GM18873 (cell line): ENCODE measurements around the gene HOXC9.

Experiments used
- ATAC-seq: cut with Tn5 transposase; IDR thresholded peaks from one replicate; pipeline ENCODE4 v1.9.1; 2021; ENCODE audit warnings: mild to moderate bottlenecking, moderate library complexity, moderate number of reproducible peaks; ENCODE audit not compliant: unreplicated experiment, low FRiP score

Gene HOXC9

DNA sequence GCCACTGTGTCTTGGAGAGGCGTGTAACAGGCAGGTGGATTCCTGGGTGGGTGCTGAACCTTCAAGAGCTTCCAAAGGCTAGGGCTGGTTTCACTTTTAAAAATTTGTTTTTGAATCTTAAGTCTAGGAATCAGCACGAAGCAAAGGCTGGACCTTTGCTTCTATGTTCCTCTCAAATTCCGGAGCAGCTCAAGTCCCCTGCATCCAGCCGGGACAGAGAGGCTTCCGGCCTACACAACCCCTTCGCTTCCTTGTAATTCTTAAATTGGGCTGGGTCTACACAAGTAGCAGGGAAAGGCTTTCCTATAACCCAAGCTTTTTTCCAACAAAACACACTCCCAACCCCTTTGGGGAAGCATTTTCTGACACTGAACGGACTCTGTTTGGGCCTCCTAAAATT is 37.0 kb upstream of the HOXC9 start:
- no peak for ATAC-seq

DNA sequence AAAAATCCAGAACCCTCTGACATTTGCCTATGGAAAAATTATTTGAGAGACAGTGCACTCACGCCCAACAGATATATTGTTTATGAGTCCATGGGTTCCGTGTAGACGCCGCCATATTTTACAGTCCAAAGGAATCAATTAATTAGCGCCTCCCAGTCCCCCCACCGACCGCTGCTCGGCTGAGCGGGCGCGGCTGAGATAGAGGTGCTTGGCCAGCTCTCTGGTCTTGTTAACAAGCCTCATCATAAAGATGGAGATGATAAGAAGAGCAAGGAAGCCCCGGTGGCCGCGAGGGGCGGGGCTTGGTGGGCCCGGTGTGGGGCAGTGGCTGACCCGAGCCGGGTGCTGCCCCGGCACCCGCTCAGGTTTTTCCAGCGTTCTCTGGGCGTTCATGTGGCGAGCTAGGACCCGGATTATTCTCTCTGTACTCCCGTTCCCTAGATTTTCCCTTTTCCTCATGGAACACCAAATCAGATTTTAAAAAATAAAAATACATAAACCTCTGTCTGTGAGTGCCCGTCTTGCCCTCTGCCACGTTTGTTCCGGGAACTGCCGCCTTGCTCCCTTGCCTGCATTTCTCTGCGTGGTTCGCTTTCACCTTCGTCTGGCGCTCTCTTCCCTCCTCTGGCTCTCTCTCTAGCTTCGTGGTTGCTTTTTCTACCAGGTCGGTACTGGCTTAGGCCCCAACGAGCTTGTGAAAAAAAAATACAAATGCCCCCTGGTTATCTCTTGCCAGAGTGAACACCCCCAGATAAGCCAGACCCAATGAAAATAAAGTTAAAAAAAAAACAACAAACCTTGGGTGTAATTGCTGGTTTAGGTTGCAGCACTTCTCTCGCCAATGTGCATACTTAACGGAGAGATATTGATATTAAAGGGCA is 36.3 kb upstream of the HOXC9 start:
- no peak for ATAC-seq

DNA sequence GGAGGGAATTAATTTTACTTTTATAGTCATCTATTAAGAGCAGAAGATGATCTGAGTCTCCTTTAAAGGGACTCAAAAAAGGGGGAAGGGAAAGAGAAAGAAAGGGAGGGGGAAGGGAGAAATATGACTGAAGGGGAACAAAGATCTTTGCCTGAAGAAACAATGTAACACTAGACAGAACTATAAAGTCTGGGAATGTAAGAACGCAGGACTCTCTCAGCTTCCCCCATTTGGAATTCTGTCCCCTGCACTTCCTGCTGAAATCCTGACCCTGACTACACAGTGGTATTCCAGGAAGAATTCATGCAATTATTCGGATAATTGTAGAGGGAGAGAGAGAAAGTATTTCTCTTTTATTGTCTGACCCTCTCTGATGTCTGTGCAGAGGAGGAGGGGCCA is 35.6 kb upstream of the HOXC9 start:
- no peak for ATAC-seq

- ATAC-seq = no peak
Measured at GRCh38 chr12:53965281-53966084, 34.5 kb upstream of the HOXC9 start.

- no peak for ATAC-seq
Measured at GRCh38 chr12:53966085-53966384, 33.9 kb upstream of the HOXC9 start.

GRCh38 chr12:53966385-53967133 is 33.4 kb upstream of the HOXC9 start:
- no peak for ATAC-seq

- ATAC-seq = no peak
Measured at GRCh38 chr12:53967421-53967925, 32.5 kb upstream of the HOXC9 start.

- ATAC-seq = no peak
Measured at GRCh38 chr12:53968214-53969127, 31.5 kb upstream of the HOXC9 start.

DNA sequence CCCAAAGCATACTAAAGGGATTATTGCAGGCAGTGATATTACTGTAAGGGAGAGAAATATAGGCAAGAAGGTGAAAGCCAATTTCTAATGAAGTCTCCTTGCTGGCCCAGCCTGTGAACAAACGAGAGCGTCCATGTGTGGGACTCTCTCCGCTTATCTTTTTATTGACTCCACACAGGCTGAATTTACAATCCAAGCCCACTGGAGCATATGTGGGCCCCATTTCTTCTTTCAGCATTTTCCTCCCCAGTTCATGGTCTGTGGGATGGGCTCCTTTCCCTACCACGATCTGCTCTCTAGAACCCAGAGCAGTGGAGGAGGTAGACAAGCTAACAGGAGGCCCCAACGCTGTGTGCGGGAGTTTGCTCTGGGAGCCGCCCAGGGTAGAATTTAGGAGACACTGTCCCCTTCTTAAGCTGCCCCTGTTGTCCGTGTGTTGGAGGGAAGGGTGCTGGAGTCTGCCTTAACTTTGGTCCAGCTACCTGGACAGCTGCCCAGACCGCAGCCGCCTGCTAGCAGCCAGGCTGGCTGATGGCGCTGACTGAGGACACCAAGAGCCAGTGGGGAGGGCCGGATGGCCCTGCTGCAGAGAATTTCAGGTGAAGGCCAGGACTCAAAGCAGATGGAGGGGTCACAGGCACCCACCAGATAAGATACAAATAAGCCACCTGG is 30.2 kb upstream of the HOXC9 start:
- ATAC-seq = no peak

DNA sequence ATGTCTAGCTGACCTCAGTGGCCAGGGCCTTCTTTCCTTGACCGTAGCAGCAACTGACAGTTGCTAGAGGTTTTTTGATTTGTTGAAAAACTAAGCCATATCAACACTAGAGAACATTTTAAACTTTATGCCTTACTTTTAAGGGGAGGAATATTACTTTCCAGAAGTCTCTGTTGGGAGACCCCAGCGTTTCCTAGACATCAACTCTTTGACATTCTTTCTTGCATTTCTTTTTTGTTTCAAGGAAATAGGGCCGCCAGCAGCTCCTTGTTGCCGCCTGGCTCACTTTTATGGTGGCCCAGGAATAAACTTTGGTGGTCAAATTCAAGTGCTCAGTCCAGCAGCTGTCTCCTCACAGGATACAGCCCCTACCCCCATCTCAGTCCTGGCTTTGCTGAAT is 29.5 kb upstream of the HOXC9 start:
- no peak for ATAC-seq

DNA sequence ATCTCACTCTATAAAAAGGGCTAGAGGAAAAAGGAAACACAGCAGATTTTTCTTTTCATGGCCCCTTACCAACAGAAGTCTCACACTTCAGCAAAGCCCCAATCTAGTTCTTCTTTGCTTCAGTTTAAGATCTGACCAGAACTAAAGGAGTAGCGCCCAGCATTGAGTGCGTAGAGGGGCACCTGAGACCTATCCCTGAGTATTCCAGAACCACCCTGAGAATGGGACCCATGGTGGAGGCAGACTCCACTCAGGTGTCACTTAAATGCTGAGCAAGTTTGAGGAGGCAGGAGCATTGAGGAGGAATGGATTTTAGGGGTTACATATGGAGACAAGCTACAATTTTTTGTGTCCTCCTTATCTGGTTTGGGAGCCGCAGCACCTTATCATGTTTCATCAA is 28.8 kb upstream of the HOXC9 start:
- no peak for ATAC-seq

GRCh38 chr12:53971686-53972085 is 28.3 kb upstream of the HOXC9 start:
- ATAC-seq = no peak

GRCh38 chr12:53972152-53972702 is 27.7 kb upstream of the HOXC9 start:
- ATAC-seq = no peak

DNA sequence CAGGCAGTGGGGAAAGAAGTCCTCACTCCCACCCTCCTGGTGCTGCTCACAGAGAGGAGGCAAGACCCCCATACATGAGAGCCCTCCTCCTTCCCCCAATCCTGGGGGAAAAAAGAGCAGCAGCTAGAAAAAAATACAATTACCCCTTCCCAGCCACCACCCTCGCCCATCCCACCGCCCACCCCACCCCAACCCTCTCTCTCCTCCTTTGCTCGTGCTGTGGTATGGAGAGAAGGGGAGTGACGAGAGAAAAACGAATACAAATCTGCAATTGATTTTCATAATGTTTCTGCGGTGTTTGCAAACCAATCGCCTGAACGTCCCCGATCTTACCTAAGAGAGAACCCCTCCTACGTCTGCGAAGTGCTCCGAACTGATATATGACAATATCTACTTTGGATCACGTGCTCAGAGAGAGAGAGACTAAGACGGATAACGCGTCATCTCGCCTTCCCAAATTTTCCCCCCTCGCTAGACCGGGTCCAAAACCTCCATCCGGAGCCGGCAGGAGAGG is 27.2 kb upstream of the HOXC9 start, which contains the start of gene HOXC11:
TSS of gene HOXC11 (plus strand) at position 405 of the 514 bp plus-strand sequence. CDS start 116 bp downstream, outside the sequence.
- no peak for ATAC-seq

- no peak for ATAC-seq
Measured at GRCh38 chr12:53973236-53974042, 26.5 kb upstream of the HOXC9 start.

DNA sequence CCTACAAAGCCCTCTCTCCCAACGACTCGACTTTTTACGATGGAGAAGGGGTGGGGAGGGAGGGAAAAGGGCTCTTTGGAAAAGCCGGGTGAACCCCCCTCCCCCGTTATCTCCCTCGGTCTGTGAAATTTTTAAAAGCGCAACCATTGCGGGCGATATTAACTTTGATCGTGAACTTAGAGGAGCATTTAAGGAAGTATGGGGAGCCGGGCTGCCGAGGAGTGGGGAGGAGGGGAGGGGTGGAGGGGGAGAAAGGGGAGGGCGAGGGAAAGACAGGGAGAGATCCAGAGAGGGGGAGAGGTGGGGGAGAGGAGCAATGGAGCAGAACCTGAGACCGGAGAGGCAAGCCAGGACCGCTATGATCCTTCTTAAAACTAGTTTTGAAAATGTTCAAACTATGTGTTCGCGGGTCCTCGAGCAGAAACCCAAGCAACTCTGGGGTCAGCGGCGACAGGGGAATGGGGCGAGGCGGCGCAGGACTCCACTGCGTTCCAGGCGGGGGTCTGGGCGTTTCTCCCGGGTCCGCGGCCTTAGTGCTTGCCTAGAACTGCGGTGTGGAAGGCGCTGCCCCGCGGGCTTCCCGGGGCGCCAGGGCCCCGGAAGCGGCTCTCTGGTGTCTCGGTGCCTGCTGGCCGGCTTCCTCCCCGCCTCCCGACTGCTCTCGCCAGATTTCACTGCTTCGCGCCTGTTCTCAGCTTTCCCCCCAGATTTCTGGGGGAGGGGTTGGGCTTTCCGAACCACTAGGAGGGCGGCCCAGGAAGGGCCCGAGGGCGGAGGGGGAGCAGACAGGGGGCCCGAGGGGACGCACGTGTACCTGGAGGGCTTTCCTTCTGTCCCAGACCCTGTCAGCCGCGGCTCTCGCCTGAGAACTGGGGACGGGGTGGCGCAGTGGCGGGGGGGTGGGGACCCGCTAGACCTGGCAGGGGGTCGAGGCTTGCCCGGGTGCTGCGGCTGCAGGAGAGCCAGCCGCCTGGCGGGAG is 25.6 kb upstream of the HOXC9 start, which contains the start of gene HOTAIR:
TSS of gene HOTAIR (minus strand) at position 871 of the 980 bp plus-strand sequence.
- no peak for ATAC-seq

GRCh38 chr12:53975064-53975471 is 24.9 kb upstream of the HOXC9 start:
- ATAC-seq = no peak
